A549 (cell line): ENCODE results near the gene TERB2.

Experiments used
- CHD2 ChIP-seq: fragments of 150-350 bp; IDR thresholded peaks from 2 replicates; pipeline ENCODE4 v1.6.1; 2014; ENCODE audit warnings: low read length; ENCODE audit not compliant: partially characterized antibody
- EHMT2 ChIP-seq: fragments of 200-600 bp; sonication (generic); IDR thresholded peaks from 2 replicates; pipeline ENCODE4 v1.6.1; 2016; ENCODE audit warnings: antibody characterized with exemption, low read depth, mild to moderate bottlenecking, moderate library complexity
- EP300 ChIP-seq, 2 experiments: fragments of >200 bp; sonication (Bioruptor Twin); formaldehyde crosslinking; IDR thresholded peaks; 2 replicates in 1 of 2; 3 replicates in 1 of 2; pipeline ENCODE4 v1.6.1; 2016 to 2017
- TF ChIP-seq, protein P1 (sequence below): fragments of >200 bp; sonication (Bioruptor Twin); formaldehyde crosslinking; IDR thresholded peaks from 3 replicates; pipeline ENCODE4 v1.5.1; 2016
- TF ChIP-seq, protein P2 (sequence below): fragments of 450-650 bp; IDR thresholded peaks from 2 replicates; pipeline ENCODE4 v1.6.1; 2014; ENCODE audit warnings: antibody characterized with exemption
- TF ChIP-seq, protein P3 (sequence below): fragments of 250-450 bp; sonication (Bioruptor Pico); IDR thresholded peaks from 2 replicates; pipeline ENCODE4 v1.5.0; 2021; ENCODE audit warnings: mild to moderate bottlenecking, moderate library complexity, borderline replicate concordance
- TF ChIP-seq, protein P4 (sequence below): IDR thresholded peaks from 2 replicates; pipeline ENCODE4 v1.6.1; 2012; ENCODE audit warnings: low read depth, borderline replicate concordance

DNA sequence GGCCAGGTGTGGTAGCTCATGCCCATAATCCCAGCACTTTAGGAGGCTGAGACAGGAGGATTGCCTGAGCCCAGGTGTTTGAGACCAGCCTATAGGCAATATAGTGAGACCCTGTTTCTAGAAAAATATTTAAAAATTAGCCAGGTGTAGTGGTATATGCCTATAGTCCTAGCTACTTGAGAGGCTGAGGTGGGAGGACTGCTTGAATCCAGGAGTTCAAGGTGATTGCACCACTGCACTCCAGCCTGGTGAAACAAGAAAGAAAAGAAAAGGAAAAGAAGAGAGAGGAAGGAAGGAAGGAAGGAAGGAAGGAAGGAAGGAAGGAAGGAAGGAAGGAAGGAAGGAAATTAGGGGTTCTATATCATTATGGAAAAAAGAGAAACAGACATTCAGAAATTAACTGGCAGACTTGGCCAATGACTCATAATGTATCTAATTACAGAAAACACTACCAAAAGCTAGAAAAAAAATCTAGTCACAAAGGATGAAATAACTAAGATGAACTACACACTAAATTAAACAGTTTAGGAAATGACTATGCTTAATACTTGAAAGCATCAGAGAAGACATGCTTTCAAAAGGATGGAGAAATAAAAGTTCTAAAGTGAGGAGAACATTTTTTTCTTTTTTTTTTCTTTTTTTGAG is 45.4 kb upstream of the TERB2 start:
- TF ChIP-seq, protein P1, sequence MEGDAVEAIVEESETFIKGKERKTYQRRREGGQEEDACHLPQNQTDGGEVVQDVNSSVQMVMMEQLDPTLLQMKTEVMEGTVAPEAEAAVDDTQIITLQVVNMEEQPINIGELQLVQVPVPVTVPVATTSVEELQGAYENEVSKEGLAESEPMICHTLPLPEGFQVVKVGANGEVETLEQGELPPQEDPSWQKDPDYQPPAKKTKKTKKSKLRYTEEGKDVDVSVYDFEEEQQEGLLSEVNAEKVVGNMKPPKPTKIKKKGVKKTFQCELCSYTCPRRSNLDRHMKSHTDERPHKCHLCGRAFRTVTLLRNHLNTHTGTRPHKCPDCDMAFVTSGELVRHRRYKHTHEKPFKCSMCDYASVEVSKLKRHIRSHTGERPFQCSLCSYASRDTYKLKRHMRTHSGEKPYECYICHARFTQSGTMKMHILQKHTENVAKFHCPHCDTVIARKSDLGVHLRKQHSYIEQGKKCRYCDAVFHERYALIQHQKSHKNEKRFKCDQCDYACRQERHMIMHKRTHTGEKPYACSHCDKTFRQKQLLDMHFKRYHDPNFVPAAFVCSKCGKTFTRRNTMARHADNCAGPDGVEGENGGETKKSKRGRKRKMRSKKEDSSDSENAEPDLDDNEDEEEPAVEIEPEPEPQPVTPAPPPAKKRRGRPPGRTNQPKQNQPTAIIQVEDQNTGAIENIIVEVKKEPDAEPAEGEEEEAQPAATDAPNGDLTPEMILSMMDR: no peak
- TF ChIP-seq, protein P2, sequence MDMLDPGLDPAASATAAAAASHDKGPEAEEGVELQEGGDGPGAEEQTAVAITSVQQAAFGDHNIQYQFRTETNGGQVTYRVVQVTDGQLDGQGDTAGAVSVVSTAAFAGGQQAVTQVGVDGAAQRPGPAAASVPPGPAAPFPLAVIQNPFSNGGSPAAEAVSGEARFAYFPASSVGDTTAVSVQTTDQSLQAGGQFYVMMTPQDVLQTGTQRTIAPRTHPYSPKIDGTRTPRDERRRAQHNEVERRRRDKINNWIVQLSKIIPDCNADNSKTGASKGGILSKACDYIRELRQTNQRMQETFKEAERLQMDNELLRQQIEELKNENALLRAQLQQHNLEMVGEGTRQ: no peak
- TF ChIP-seq, protein P3, sequence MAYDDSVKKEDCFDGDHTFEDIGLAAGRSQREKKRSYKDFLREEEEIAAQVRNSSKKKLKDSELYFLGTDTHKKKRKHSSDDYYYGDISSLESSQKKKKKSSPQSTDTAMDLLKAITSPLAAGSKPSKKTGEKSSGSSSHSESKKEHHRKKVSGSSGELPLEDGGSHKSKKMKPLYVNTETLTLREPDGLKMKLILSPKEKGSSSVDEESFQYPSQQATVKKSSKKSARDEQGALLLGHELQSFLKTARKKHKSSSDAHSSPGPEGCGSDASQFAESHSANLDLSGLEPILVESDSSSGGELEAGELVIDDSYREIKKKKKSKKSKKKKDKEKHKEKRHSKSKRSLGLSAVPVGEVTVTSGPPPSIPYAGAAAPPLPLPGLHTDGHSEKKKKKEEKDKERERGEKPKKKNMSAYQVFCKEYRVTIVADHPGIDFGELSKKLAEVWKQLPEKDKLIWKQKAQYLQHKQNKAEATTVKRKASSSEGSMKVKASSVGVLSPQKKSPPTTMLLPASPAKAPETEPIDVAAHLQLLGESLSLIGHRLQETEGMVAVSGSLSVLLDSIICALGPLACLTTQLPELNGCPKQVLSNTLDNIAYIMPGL (CRISPR knock-in tag): no peak
- TF ChIP-seq EP300 (IDR thresholded peaks at IDR 0.05) (no peak), EHMT2 (no peak), CHD2 (no peak)
- TF ChIP-seq, protein P4, sequence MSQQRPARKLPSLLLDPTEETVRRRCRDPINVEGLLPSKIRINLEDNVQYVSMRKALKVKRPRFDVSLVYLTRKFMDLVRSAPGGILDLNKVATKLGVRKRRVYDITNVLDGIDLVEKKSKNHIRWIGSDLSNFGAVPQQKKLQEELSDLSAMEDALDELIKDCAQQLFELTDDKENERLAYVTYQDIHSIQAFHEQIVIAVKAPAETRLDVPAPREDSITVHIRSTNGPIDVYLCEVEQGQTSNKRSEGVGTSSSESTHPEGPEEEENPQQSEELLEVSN: no peak
